Body of pancreas (tissue), 4 donors: ENCODE measurements around the gene PDZD8.

Source experiments
- POLR2A ChIP-seq, 3 donors: fragments of 450-650 bp; IDR thresholded peaks; one replicate each; pipeline ENCODE4 v1.6.1; 2016; ENCODE audit warnings: antibody characterized with exemption in 3 of 3, mild to moderate bottlenecking in 2 of 3
- TF ChIP-seq, protein P1 (sequence below), 7 experiments: fragments of 450-650 bp in 4 of 7; fragments of 200-600 bp in 3 of 7; sonication (generic) in 3 of 7; IDR thresholded peaks; one replicate each; pipeline ENCODE4 v1.5.1; 2016 to 2019; ENCODE audit warnings: antibody characterized with exemption in 7 of 7

- TF ChIP-seq POLR2A (IDR thresholded peaks at IDR 0.05), result no peak
- TF ChIP-seq, protein P1, sequence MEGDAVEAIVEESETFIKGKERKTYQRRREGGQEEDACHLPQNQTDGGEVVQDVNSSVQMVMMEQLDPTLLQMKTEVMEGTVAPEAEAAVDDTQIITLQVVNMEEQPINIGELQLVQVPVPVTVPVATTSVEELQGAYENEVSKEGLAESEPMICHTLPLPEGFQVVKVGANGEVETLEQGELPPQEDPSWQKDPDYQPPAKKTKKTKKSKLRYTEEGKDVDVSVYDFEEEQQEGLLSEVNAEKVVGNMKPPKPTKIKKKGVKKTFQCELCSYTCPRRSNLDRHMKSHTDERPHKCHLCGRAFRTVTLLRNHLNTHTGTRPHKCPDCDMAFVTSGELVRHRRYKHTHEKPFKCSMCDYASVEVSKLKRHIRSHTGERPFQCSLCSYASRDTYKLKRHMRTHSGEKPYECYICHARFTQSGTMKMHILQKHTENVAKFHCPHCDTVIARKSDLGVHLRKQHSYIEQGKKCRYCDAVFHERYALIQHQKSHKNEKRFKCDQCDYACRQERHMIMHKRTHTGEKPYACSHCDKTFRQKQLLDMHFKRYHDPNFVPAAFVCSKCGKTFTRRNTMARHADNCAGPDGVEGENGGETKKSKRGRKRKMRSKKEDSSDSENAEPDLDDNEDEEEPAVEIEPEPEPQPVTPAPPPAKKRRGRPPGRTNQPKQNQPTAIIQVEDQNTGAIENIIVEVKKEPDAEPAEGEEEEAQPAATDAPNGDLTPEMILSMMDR (IDR thresholded peaks at IDR 0.05), result no peak
Observed at GRCh38 chr10:117413928-117414618, 38.8 kb upstream of the PDZD8 start.
